Mesenchymal stem cell (in vitro differentiated cells and primary cell): ENCODE results near the gene WWOX.

ENCODE experiments used
- DNase-seq: peaks from one replicate; pipeline ENCODE4 v3.0.0-alpha.2; 2013
- H2AFZ ChIP-seq: one replicate; pipeline ENCODE4 v1.6.1; 2013; ENCODE audit warnings: low read depth, mild to moderate bottlenecking, control low read depth, inconsistent platforms, low read length, moderate library complexity
- H2AK5ac ChIP-seq: 2 replicates; pipeline ENCODE4 v1.6.1; 2013; ENCODE audit warnings: low read length, moderate library complexity, mild to moderate bottlenecking, inconsistent platforms; ENCODE audit not compliant: severe bottlenecking
- H2BK120ac ChIP-seq: one replicate; pipeline ENCODE4 v1.6.1; 2013; ENCODE audit warnings: low read depth, mild to moderate bottlenecking, inconsistent platforms, low read length, moderate library complexity
- H2BK12ac ChIP-seq, 2 experiments: one replicate each; pipeline ENCODE4 v1.6.1; 2013; ENCODE audit warnings: inconsistent platforms in 2 of 2, low read length in 2 of 2, mild to moderate bottlenecking in 2 of 2, moderate library complexity in 2 of 2, control low read depth in 1 of 2
- H2BK15ac ChIP-seq: one replicate; pipeline ENCODE4 v1.6.1; 2013; ENCODE audit warnings: mild to moderate bottlenecking, low read depth, inconsistent platforms; ENCODE audit not compliant: poor library complexity, severe bottlenecking
- H2BK5ac ChIP-seq: 2 replicates; pipeline ENCODE4 v1.6.1; 2013; ENCODE audit warnings: low read depth, mild to moderate bottlenecking, low read length, control low read depth, inconsistent platforms; ENCODE audit not compliant: poor library complexity, severe bottlenecking
- H3K14ac ChIP-seq, 2 experiments: one replicate each; pipeline ENCODE4 v1.6.1; 2013; ENCODE audit warnings: inconsistent platforms in 2 of 2, low read length in 2 of 2, control low read depth in 1 of 2, mild to moderate bottlenecking in 1 of 2, moderate library complexity in 1 of 2
- H3K18ac ChIP-seq, 2 experiments: one replicate each; pipeline ENCODE4 v1.6.1; 2013; ENCODE audit warnings: inconsistent platforms in 2 of 2, low read length in 2 of 2, control low read depth in 1 of 2, low read depth in 1 of 2, mild to moderate bottlenecking in 1 of 2
- H3K23ac ChIP-seq, 2 experiments: one replicate each; pipeline ENCODE4 v1.6.1; 2013; ENCODE audit warnings: inconsistent platforms in 2 of 2, low read length in 2 of 2, mild to moderate bottlenecking in 2 of 2, moderate library complexity in 2 of 2, control low read depth in 1 of 2
- H3K27ac ChIP-seq: 2 replicates; pipeline ENCODE4 v1.5.1; 2013; ENCODE audit warnings: mild to moderate bottlenecking, moderate library complexity, low read length, control low read depth, inconsistent platforms; ENCODE audit not compliant: poor library complexity, severe bottlenecking
- H3K27me3 ChIP-seq, 2 experiments: 2 replicates each; pipeline versions ENCODE4 v1.6.1 to v1.7.0; 2013; ENCODE audit warnings: low read length in 2 of 2, mild to moderate bottlenecking in 2 of 2, moderate library complexity in 2 of 2, control low read depth in 1 of 2, inconsistent platforms in 1 of 2; ENCODE audit not compliant: control insufficient read depth in 1 of 2, insufficient read depth in 1 of 2
- H3K36me3 ChIP-seq, 2 experiments: 2 replicates each; pipeline versions ENCODE4 v1.6.1 to v1.7.0; 2013; ENCODE audit warnings: low read length in 2 of 2, control low read depth in 1 of 2, inconsistent platforms in 1 of 2, low read depth in 1 of 2, mild to moderate bottlenecking in 1 of 2; ENCODE audit not compliant: insufficient read depth in 2 of 2, control insufficient read depth in 1 of 2
- H3K4ac ChIP-seq, 2 experiments: one replicate each; pipeline ENCODE4 v1.6.1; 2013; ENCODE audit warnings: inconsistent platforms in 2 of 2, low read length in 2 of 2, mild to moderate bottlenecking in 2 of 2, moderate library complexity in 2 of 2, control low read depth in 1 of 2, low read depth in 1 of 2
- H3K4me1 ChIP-seq: 2 replicates; pipeline ENCODE4 v1.6.1; 2013; ENCODE audit warnings: low read depth, low read length, control low read depth; ENCODE audit not compliant: control insufficient read depth, insufficient read depth
- H3K4me2 ChIP-seq: 2 replicates; pipeline ENCODE4 v1.6.1; 2013; ENCODE audit warnings: low read length, mild to moderate bottlenecking, inconsistent platforms; ENCODE audit not compliant: poor library complexity, severe bottlenecking
- H3K4me3 ChIP-seq, 2 experiments: 2 replicates each; pipeline versions ENCODE4 v1.5.1 to v1.7.0; 2013; ENCODE audit warnings: low read length in 2 of 2, mild to moderate bottlenecking in 2 of 2, control low read depth in 1 of 2, low read depth in 1 of 2; ENCODE audit not compliant: insufficient read depth in 1 of 2
- H3K79me1 ChIP-seq: replicated peaks from 2 replicates; pipeline ENCODE4 v1.6.1; 2013; ENCODE audit warnings: mild to moderate bottlenecking, control low read depth, low read length, inconsistent platforms; ENCODE audit not compliant: poor library complexity, severe bottlenecking
- H3K9ac ChIP-seq: 2 replicates; pipeline ENCODE4 v1.7.0; 2013; ENCODE audit warnings: mild to moderate bottlenecking, low read length, moderate library complexity
- H3K9me3 ChIP-seq: 2 replicates; pipeline ENCODE4 v1.7.0; 2013; ENCODE audit warnings: mild to moderate bottlenecking, low read length; ENCODE audit not compliant: control insufficient read depth
- H4K8ac ChIP-seq: one replicate; pipeline ENCODE4 v1.6.1; 2013; ENCODE audit warnings: inconsistent platforms, mild to moderate bottlenecking, low read length, moderate library complexity
- H4K91ac ChIP-seq: one replicate; pipeline ENCODE4 v1.6.1; 2013; ENCODE audit warnings: mild to moderate bottlenecking, low read length, inconsistent platforms
- WGBS: methylation state at CpG from one replicate; pipeline ENCODE4 v1.1.7; 2013; ENCODE audit warnings: mixed read lengths; 5-methylcytosine and 5-hydroxymethylcytosine counted together

The WWOX gene

DNA sequence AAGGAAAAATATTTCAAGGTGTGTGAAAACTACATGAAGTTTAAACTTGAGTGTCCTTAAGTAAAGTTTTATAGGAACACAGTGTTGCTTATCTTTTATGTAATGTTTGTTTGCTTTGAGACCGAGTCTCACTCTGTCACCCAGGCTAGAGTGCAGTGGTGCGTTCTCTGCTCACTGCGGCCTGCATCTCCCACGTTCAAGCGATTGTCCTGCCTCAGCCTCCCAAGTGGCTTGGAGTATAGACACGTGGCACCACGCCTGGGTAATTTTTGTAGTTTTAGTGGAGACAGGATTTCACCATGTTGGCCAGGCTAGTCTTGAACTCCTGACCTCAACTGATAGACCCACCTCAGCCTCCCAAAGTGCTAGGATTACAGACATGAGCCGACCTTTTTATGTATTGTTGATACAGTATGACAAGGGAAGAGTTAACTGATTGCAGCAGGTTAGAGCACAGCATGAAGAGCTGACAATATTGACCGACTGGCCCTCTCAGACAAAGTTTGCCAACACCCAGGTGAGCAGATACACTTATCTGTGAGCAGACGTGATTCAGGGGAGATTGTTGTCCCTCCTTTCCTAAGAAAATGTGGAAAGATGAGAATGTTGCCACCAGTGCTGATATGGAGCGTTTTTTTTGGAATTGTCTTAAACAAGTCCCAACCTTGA, 373.7 kb downstream of the WWOX start:
- WGBS: 94% methylated on average over 11 of the region's 11 CpGs

GRCh38 chr16:78474762-78475161, 375.3 kb downstream of the WWOX start:
- WGBS: 93% methylated on average over 3 of the region's 4 CpGs
- H3K4me2 ChIP-seq: no peak overlapping the region

More for the DNA sequence above, 373.7 kb downstream of the WWOX start:
- H3K9me3 ChIP-seq: no peaks in the 10 kb centered on the region
- no peaks in the 10 kb centered on the region for H3K36me3 ChIP-seq
- H2BK120ac ChIP-seq: no peak overlapping the region
- H3K18ac ChIP-seq: no peak overlapping the region
- no peak overlapping the region for H3K4me3 ChIP-seq
- no peaks in the 10 kb centered on the region for H3K27me3 ChIP-seq
- no peaks in the 10 kb centered on the region for H3K79me1 ChIP-seq
- H3K9ac ChIP-seq: no peak overlapping the region
- no peak overlapping the region for H2BK12ac ChIP-seq
- no peak overlapping the region for H3K23ac ChIP-seq
- H2AK5ac ChIP-seq: no peak overlapping the region
- H2BK5ac ChIP-seq: no peak overlapping the region
- no peak overlapping the region for H3K27ac ChIP-seq
- no peak overlapping the region for H3K4me2 ChIP-seq
- H2AFZ ChIP-seq: no peak overlapping the region
- no peak overlapping the region for H2BK15ac ChIP-seq
- no peak overlapping the region for H3K14ac ChIP-seq
- H4K91ac ChIP-seq: no peak overlapping the region
- H3K4me1 ChIP-seq: no peaks in the 10 kb centered on the region
- DNase-seq: no peak
- no peak overlapping the region for H4K8ac ChIP-seq
- H3K4ac ChIP-seq: no peak overlapping the region

GRCh38 chr16:78476615-78477014, 377.2 kb downstream of the WWOX start:
- H3K27me3 ChIP-seq: no peaks in the 10 kb centered on the region
- no peak overlapping the region for H4K91ac ChIP-seq
- H3K9ac ChIP-seq: no peak overlapping the region
- no peaks in the 10 kb centered on the region for H3K79me1 ChIP-seq
- H3K27ac ChIP-seq: no peak overlapping the region
- no peak overlapping the region for H3K14ac ChIP-seq
- no peaks in the 10 kb centered on the region for H3K36me3 ChIP-seq
- no peak overlapping the region for H3K18ac ChIP-seq
- H3K9me3 ChIP-seq: no peaks in the 10 kb centered on the region
- H2BK120ac ChIP-seq: no peak overlapping the region
- no peak overlapping the region for H2AFZ ChIP-seq
- H4K8ac ChIP-seq: no peak overlapping the region
- no peak overlapping the region for H3K4ac ChIP-seq
- H2BK15ac ChIP-seq: no peak overlapping the region
- H3K23ac ChIP-seq: no peak overlapping the region
- 90% methylated on average over 4 of the region's 7 CpGs for WGBS
- H3K4me1 ChIP-seq: no peaks in the 10 kb centered on the region
- no peak overlapping the region for H3K4me3 ChIP-seq
- H2BK5ac ChIP-seq: no peak overlapping the region
- no peak overlapping the region for H3K4me2 ChIP-seq
- H2AK5ac ChIP-seq: no peak overlapping the region
- H2BK12ac ChIP-seq: no peak overlapping the region
- DNase-seq: no peak

More at GRCh38 chr16:78474762-78475161, 375.3 kb downstream of the WWOX start:
- Histone ChIP-seq H3K9ac (no peak overlapping the region), H3K27ac (no peak overlapping the region), H3K4me1 (no peaks in the 10 kb centered on the region), H3K4me3 (no peak overlapping the region), H3K4ac (no peak overlapping the region), H3K27me3 (no peaks in the 10 kb centered on the region), H2BK120ac (no peak overlapping the region), H3K23ac (no peak overlapping the region), H3K79me1 (no peaks in the 10 kb centered on the region), H4K8ac (no peak overlapping the region), H2BK12ac (no peak overlapping the region), H4K91ac (no peak overlapping the region), H2AFZ (no peak overlapping the region), H3K14ac (no peak overlapping the region), H3K9me3 (no peaks in the 10 kb centered on the region), H3K18ac (no peak overlapping the region), H2BK5ac (no peak overlapping the region), H2BK15ac (no peak overlapping the region), H2AK5ac (no peak overlapping the region), H3K36me3 (no peaks in the 10 kb centered on the region)
- DNase-seq: no peak

GRCh38 chr16:78478267-78478861, 378.9 kb downstream of the WWOX start:
- Histone ChIP-seq H3K4me1 (no peaks in the 10 kb centered on the region), H3K4me3 (no peak overlapping the region), H3K27me3 (no peaks in the 10 kb centered on the region), H2BK5ac (no peak overlapping the region), H2AFZ (no peak overlapping the region), H3K79me1 (no peaks in the 10 kb centered on the region), H3K36me3 (no peaks in the 10 kb centered on the region), H2BK15ac (no peak overlapping the region), H2AK5ac (no peak overlapping the region), H3K9me3 (no peaks in the 10 kb centered on the region), H3K18ac (no peak overlapping the region), H3K4ac (no peak overlapping the region), H3K23ac (no peak overlapping the region), H3K4me2 (peak overlapping the region; percentile 37), H4K8ac (peak overlapping the region; percentile 51), H3K14ac (no peak overlapping the region), H2BK120ac (no peak overlapping the region), H3K9ac (no peak overlapping the region), H2BK12ac (no peak overlapping the region), H3K27ac (no peak overlapping the region), H4K91ac (no peak overlapping the region)
- peak; percentile 16 for DNase-seq
- 76% methylated on average over 6 of the region's 7 CpGs for WGBS
